NB4 (cell line): Measurements from ENCODE around the gene KSR2.

ENCODE experiments used
- MYC ChIP-seq: IDR thresholded peaks from 2 replicates; pipeline ENCODE4 v1.6.1; 2011; ENCODE audit warnings: low read depth, low read length
- POLR2A ChIP-seq: IDR thresholded peaks from 2 replicates; pipeline ENCODE4 v1.6.1; 2011; ENCODE audit warnings: mild to moderate bottlenecking; ENCODE audit not compliant: insufficient read length; ENCODE audit errors: extremely low read depth
- TF ChIP-seq, protein P1 (sequence below): IDR thresholded peaks from one replicate; pipeline ENCODE4 v1.5.1; 2012; ENCODE audit warnings: low read depth, low read length

DNA sequence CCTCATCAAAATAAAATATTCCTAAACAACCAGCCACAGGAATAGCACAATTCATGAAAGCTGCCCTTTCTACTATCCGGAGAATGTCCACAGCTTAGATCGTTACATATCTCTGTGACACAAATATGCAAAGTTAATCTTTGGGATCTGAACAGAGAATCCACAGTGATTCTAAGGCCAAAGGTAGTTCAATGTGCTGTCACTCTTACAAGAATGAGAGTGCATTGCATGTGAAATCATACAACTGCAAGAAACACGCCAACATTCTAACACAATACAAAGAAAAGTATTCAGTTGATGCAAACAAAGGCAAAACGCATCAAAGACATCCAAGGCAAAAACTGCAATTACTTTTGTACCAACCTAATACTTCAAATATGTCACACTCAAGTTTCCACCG lies 60.4 kb downstream of the KSR2 start:
- TF ChIP-seq POLR2A (no peak), MYC (no peak)
- TF ChIP-seq, protein P1, sequence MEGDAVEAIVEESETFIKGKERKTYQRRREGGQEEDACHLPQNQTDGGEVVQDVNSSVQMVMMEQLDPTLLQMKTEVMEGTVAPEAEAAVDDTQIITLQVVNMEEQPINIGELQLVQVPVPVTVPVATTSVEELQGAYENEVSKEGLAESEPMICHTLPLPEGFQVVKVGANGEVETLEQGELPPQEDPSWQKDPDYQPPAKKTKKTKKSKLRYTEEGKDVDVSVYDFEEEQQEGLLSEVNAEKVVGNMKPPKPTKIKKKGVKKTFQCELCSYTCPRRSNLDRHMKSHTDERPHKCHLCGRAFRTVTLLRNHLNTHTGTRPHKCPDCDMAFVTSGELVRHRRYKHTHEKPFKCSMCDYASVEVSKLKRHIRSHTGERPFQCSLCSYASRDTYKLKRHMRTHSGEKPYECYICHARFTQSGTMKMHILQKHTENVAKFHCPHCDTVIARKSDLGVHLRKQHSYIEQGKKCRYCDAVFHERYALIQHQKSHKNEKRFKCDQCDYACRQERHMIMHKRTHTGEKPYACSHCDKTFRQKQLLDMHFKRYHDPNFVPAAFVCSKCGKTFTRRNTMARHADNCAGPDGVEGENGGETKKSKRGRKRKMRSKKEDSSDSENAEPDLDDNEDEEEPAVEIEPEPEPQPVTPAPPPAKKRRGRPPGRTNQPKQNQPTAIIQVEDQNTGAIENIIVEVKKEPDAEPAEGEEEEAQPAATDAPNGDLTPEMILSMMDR = no peak
